K562 (cell line): ENCODE measurements around the gene KLF1. TPM values are rescaled to one million over a fixed set of nuclear protein-coding genes. Genes with fewer than 3 reads are reported as not detected.
A peak's percentile ranks its signal among the peaks of the same experiment; 100 is the strongest.

Experiments
- BHLHE40 ChIP-seq: IDR thresholded peaks from 2 replicates; pipeline ENCODE4 v1.6.1; 2011; ENCODE audit warnings: low read length, improper control_type of control experiment
- BMI1 ChIP-seq: fragments of 150-350 bp; IDR thresholded peaks from 2 replicates; pipeline ENCODE4 v1.6.1; 2014; ENCODE audit warnings: low read length
- CBX8 ChIP-seq: fragments of 200-600 bp; sonication (generic); IDR thresholded peaks from 2 replicates; pipeline ENCODE4 v1.6.1; 2012; ENCODE audit warnings: borderline replicate concordance, mixed run types, low read depth, mild to moderate bottlenecking, moderate library complexity, mixed read lengths, low read length, control low read depth, inconsistent platforms; ENCODE audit not compliant: poor library complexity, severe bottlenecking; ENCODE audit errors: extremely low read depth
- CREM ChIP-seq: IDR thresholded peaks from 2 replicates; pipeline ENCODE4 v1.6.1; 2014; ENCODE audit warnings: antibody characterized with exemption, low read depth
- CXXC5 ChIP-seq: fragments of 250-450 bp; sonication (Bioruptor Pico); IDR thresholded peaks from 2 replicates; pipeline ENCODE4 v1.8.0; 2022; ENCODE audit warnings: inconsistent platforms, mild to moderate bottlenecking, moderate library complexity
- HNRNPL ChIP-seq: fragments of 200-400 bp; formaldehyde crosslinking; IDR thresholded peaks from 2 replicates; pipeline ENCODE4 v1.6.1; 2017; ENCODE audit warnings: low read depth, mild to moderate bottlenecking, low read length
- KLF16 ChIP-seq: IDR thresholded peaks from 2 replicates; pipeline ENCODE4 v1.6.1; 2016; ENCODE audit warnings: antibody characterized with exemption
- MBD2 ChIP-seq: sonication (generic); IDR thresholded peaks from 2 replicates; pipeline ENCODE4 v1.6.1; 2016; ENCODE audit warnings: low read depth, borderline replicate concordance
- MYC ChIP-seq, 2 experiments: fragments of 250-450 bp in 1 of 2; sonication (Bioruptor Pico) in 1 of 2; IDR thresholded peaks; 2 replicates each; pipeline versions ENCODE4 v1.5.1 to v1.6.1; 2012 to 2021; ENCODE audit warnings: low read depth in 2 of 2, borderline replicate concordance in 1 of 2, improper control_type of control experiment in 1 of 2, low read length in 1 of 2, mild to moderate bottlenecking in 1 of 2, moderate library complexity in 1 of 2
- PTTG1 ChIP-seq: fragments of 450-650 bp; IDR thresholded peaks from 2 replicates; pipeline ENCODE4 v1.6.1; 2016; ENCODE audit warnings: low read depth, mild to moderate bottlenecking, missing genetic modification characterization, missing compliant biosample characterization
- RB1 ChIP-seq: fragments of 450-650 bp; IDR thresholded peaks from 2 replicates; pipeline ENCODE4 v1.6.1; 2017; ENCODE audit warnings: low read depth, mild to moderate bottlenecking
- RFX1 ChIP-seq: fragments of 450-650 bp; IDR thresholded peaks from 2 replicates; pipeline ENCODE4 v1.6.1; 2016; ENCODE audit warnings: mild to moderate bottlenecking, moderate library complexity
- ZNF584 ChIP-seq: fragments of 200-800 bp; sonication (Bioruptor generic); IDR thresholded peaks from 2 replicates; pipeline ENCODE4 v1.6.1; 2016; ENCODE audit warnings: low read depth, mild to moderate bottlenecking, missing genetic modification characterization, missing compliant biosample characterization
- polyA plus RNA-seq, 8 experiments: library from polyadenylated mRNA; depleted of rRNA in 4 of 8; stranded (reverse) in 5 of 8; unstranded in 3 of 8; fragments of >200 nt; fragmentation: Nextera tagmentation in 2 of 8; fragmentation: Illumina TruSeq in 1 of 8; extraction: Ambion mirVana in 2 of 8; extraction: Trizol in 1 of 8; gene quantifications; 2 replicates each; pipeline versions ENCODE4 v1.2.1 to v1.2.3, GENCODE V29; 2011 to 2014; ENCODE audit warnings: inconsistent platforms in 1 of 8, missing spikeins in 1 of 8
- total RNA-seq, 7 experiments: library from RNA; depleted of rRNA in 6 of 7; stranded (reverse); fragments of >200 nt in 6 of 7; fragmentation: Illumina TruSeq in 2 of 7; extraction: Trizol in 2 of 7; gene quantifications; 2 replicates each; pipeline versions ENCODE4 v1.2.1 to v1.2.3, GENCODE V29; 2011 to 2021; ENCODE audit warnings: low replicate concordance in 1 of 7
- TF ChIP-seq, protein P1 (sequence below): sonication (generic); formaldehyde crosslinking; IDR thresholded peaks from 2 replicates; pipeline ENCODE4 v1.8.1; 2023; ENCODE audit warnings: mild to moderate bottlenecking, missing genetic modification reagents, moderate library complexity
- TF ChIP-seq, protein P2 (sequence below), 2 experiments: fragments of 450-650 bp in 1 of 2; sonication (generic) in 1 of 2; formaldehyde crosslinking in 1 of 2; IDR thresholded peaks in 1 of 2; conservative IDR thresholded peaks in 1 of 2; 2 replicates each; pipeline versions ENCODE4 v1.6.1 to v1.8.1; 2016 to 2023; ENCODE audit warnings: mild to moderate bottlenecking in 2 of 2, moderate library complexity in 2 of 2, inconsistent platforms in 1 of 2, missing genetic modification reagents in 1 of 2
- TF ChIP-seq, protein P3 (sequence below), 2 experiments: fragments of 450-650 bp; formaldehyde crosslinking in 1 of 2; IDR thresholded peaks; 2 replicates each; pipeline versions ENCODE4 v1.4.0 to v1.6.1; 2014 to 2020; ENCODE audit warnings: mild to moderate bottlenecking in 2 of 2, borderline replicate concordance in 1 of 2, low read depth in 1 of 2

KLF1 gene
- total and polyA plus RNA-seq, 9 of the 15 experiments (the other 6 are each of a cell fraction or from before 2014, with no cell fraction given) = 8.4 to 163 (median 47.3) TPM

DNA sequence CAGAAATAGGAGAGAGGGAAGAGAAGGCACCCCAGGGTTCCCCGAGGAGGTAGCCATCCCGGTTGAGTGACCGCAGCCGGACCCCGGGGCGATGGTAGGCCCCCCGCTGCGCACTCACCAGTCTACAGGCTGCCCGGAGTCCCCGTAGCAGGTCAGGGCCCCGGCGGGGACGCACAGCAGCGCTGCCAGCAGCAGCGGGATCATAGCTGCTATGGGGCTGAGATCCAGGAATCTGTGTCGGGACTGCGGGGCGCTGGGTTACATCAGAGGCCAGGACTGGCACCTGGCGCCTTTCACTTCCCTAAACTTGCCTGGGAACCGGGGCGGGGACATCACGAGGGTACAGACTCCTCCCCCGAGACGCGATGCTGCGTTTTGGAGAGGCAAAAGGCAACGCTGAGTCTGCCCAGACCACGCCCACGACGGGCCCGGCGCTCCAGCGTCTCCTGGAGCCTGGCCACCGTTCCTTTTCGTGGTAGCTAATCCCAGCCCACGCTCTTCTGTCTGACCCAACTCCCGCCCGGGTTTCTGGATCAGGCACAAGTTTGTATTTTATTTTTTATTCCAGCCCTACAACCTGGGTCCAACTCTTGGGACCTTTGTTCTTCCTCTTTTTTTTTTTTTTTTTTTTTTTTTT, 5.7 kb downstream of the KLF1 start, which contains the start of gene DNASE2 (continued):
- TF ChIP-seq MYC (IDR thresholded peaks at IDR 0.05; ENCODE audit: low read depth, low read length) = peak; percentile 90
- no peak for TF ChIP-seq MYC (CRISPR knock-in tag; IDR thresholded peaks at IDR 0.05; ENCODE audit: borderline replicate concordance, low read depth)
- TF ChIP-seq RB1 = peak; percentile 57; the same call in 1 of the 2 replicates
- no peak for TF ChIP-seq PTTG1 (tag)
- peak; percentile 48 for TF ChIP-seq BHLHE40
- TF ChIP-seq, protein P1, sequence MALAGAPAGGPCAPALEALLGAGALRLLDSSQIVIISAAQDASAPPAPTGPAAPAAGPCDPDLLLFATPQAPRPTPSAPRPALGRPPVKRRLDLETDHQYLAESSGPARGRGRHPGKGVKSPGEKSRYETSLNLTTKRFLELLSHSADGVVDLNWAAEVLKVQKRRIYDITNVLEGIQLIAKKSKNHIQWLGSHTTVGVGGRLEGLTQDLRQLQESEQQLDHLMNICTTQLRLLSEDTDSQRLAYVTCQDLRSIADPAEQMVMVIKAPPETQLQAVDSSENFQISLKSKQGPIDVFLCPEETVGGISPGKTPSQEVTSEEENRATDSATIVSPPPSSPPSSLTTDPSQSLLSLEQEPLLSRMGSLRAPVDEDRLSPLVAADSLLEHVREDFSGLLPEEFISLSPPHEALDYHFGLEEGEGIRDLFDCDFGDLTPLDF (CRISPR knock-in tag) = peak; percentile 26; the same call in 1 of the 2 replicates
- TF ChIP-seq RFX1 = no peak
- TF ChIP-seq, protein P2, sequence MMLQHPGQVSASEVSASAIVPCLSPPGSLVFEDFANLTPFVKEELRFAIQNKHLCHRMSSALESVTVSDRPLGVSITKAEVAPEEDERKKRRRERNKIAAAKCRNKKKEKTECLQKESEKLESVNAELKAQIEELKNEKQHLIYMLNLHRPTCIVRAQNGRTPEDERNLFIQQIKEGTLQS (IDR thresholded peaks at IDR 0.05) = peak; percentile 68
- TF ChIP-seq, protein P2 (CRISPR knock-in tag; conservative IDR thresholded peaks at IDR 0.05) = no peak
- TF ChIP-seq MBD2 = peak; percentile 60; the same call in 1 of the 2 replicates
- no peak for TF ChIP-seq KLF16
- peak; percentile 86 for TF ChIP-seq CXXC5
- TF ChIP-seq, protein P3, sequence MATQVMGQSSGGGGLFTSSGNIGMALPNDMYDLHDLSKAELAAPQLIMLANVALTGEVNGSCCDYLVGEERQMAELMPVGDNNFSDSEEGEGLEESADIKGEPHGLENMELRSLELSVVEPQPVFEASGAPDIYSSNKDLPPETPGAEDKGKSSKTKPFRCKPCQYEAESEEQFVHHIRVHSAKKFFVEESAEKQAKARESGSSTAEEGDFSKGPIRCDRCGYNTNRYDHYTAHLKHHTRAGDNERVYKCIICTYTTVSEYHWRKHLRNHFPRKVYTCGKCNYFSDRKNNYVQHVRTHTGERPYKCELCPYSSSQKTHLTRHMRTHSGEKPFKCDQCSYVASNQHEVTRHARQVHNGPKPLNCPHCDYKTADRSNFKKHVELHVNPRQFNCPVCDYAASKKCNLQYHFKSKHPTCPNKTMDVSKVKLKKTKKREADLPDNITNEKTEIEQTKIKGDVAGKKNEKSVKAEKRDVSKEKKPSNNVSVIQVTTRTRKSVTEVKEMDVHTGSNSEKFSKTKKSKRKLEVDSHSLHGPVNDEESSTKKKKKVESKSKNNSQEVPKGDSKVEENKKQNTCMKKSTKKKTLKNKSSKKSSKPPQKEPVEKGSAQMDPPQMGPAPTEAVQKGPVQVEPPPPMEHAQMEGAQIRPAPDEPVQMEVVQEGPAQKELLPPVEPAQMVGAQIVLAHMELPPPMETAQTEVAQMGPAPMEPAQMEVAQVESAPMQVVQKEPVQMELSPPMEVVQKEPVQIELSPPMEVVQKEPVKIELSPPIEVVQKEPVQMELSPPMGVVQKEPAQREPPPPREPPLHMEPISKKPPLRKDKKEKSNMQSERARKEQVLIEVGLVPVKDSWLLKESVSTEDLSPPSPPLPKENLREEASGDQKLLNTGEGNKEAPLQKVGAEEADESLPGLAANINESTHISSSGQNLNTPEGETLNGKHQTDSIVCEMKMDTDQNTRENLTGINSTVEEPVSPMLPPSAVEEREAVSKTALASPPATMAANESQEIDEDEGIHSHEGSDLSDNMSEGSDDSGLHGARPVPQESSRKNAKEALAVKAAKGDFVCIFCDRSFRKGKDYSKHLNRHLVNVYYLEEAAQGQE (IDR thresholded peaks at IDR 0.05; ENCODE audit: borderline replicate concordance) = peak; percentile 51; the same call in 1 of the 2 replicates
- TF ChIP-seq, protein P3 (CRISPR knock-in tag; IDR thresholded peaks at IDR 0.05; ENCODE audit: low read depth) = 0 out of 2 replicates have a peak, but pooled peaks have one; percentile 22
- no peak for TF ChIP-seq CBX8
- TF ChIP-seq HNRNPL = 0 out of 2 replicates have a peak, but pooled peaks have one; percentile 8
- TF ChIP-seq ZNF584 (CRISPR knock-in tag) = no peak
- no peak for TF ChIP-seq BMI1
- peak; percentile 78 for TF ChIP-seq CREM
